ENCODE results near the gene TRMT44. TPM values are rescaled to one million over a fixed set of nuclear protein-coding genes. Genes with fewer than 3 reads are reported as not detected.
A peak's percentile ranks its signal among the peaks of the same experiment; 100 is the strongest.

The TRMT44 gene
- total and polyA plus RNA-seq, 2 of the 13 experiments (the other 11 are each of a cell fraction or from before 2014, with no cell fraction given): 5.8 to 8.6 TPM

DNA sequence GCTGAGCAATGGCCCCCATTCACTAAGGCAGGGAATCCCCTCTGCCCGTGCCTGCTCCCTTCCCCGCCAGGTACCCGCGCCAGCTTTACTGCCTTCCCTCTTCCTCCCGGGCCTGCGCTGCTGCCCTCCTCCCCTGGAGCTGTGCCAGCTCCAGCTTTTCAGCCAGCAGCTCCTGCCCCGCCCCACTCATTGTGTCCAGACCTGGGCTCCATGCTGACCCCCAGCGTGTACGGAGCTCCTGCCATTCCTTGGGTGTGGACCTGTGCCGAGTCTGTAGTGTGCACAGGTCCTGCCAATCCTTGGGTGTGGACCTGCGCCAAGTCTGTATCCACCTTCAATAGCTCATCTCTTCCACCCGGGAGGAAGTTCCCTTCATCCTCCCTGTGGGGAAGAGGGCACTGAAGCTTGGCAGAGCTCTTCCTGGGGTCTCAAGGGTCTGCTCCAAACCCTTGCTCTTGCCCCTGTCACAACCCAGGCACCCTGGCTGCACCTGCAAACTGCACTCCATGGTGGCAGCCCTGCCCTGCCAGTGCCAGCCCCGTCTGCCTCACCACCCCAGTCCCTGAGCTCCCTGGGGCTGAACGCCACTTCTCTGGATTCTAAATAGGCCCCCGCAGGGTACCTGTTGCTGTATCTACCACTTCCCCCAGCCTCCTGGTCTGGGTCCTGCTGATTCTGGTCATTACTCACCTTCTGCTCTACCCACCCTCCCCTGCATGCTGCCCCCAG, 63.9 kb downstream of the TRMT44 start:
- no peak overlapping the region for H2AFZ ChIP-seq (ENCODE audit: low read length)
- ATAC-seq: no peak; the same call in 2 of the 3 replicates
- no peak for TF ChIP-seq ZNF335 (CRISPR knock-in tag; IDR thresholded peaks at IDR 0.05)
- no peak for TF ChIP-seq ZNF891 (CRISPR knock-in tag; IDR thresholded peaks at IDR 0.05)
- no peak for TF ChIP-seq TARDBP (CRISPR knock-in tag; IDR thresholded peaks at IDR 0.05)
- no peak for TF ChIP-seq ZNF773 (CRISPR knock-in tag; IDR thresholded peaks at IDR 0.05; ENCODE audit: borderline replicate concordance)
- H3K36me3 ChIP-seq (replicated peaks in 1 of 2; ENCODE audit: control insufficient read depth in 1 of 2, insufficient read depth in 2 of 2, low read length in 2 of 2): no peaks in the 10 kb centered on the region
- ChIA-PET CTCF (ENCODE audit: low intra/inter-chr PET ratio, low total read pairs) (no interaction called here), POLR2A (no interaction called here)
- intact Hi-C loops (cut with micrococcal nuclease; ENCODE audit: unreplicated experiment): no loop called here
- peak; percentile 10 for DNase-seq (ENCODE audit: low spot score)
- in situ Hi-C loops (cut with HindIII; ENCODE audit: extremely low pct_ligation_motif_present, low pct_unique_long_range_greater_than_20kb): no loop called here
- no peak overlapping the region for H3K27ac ChIP-seq (ENCODE audit: extremely low read length, insufficient read depth, low read length)
- no peaks in the 10 kb centered on the region for H3K9me3 ChIP-seq (ENCODE audit: low read length)
- 22% methylated on average over 11 of the region's 15 CpGs for WGBS (ENCODE audit: low lambda C conversion rate)
- H3K4me2 ChIP-seq (ENCODE audit: low read depth, low read length): no peak overlapping the region
- peaks cover 8 to 46% of the 10 kb centered on the region in 2 experiments; a peak in 4 of 5 replicates for H3K27me3 ChIP-seq (ENCODE audit: control insufficient read depth in 1 of 2, insufficient read depth in 2 of 2, low read length in 2 of 2)
- no peaks in the 10 kb centered on the region for H3K79me2 ChIP-seq (ENCODE audit: insufficient read depth, low read length)
- H3K9ac ChIP-seq (ENCODE audit: insufficient read depth, low read depth, low read length): no peak overlapping the region
- no TSS peak for BruUV-seq (replicated peaks)
- no peak overlapping the region for H3K4me3 ChIP-seq (replicated peaks in 1 of 3; ENCODE audit: insufficient read depth in 1 of 3, low read depth in 2 of 3, low read length in 3 of 3)
- peaks cover 9% of the 10 kb centered on the region for H3K4me1 ChIP-seq (ENCODE audit: insufficient read depth, low read length)
- no peak for FAIRE-seq
- no peaks in the 10 kb centered on the region for H4K20me1 ChIP-seq (ENCODE audit: insufficient read depth, low read length)

- WGBS (ENCODE audit: low lambda C conversion rate): 0% methylated on average over 1 of the region's 7 CpGs
- ATAC-seq (no peak), FAIRE-seq (no peak), DNase-seq (ENCODE audit: low spot score) (no peak)
- BruUV-seq (replicated peaks): no TSS peak
- intact Hi-C loops (cut with micrococcal nuclease; ENCODE audit: unreplicated experiment): no loop called here
- no peaks in the 10 kb centered on the region for H3K36me3 ChIP-seq (replicated peaks in 1 of 2; ENCODE audit: control insufficient read depth in 1 of 2, insufficient read depth in 2 of 2, low read length in 2 of 2)
- TF ChIP-seq, protein P1, sequence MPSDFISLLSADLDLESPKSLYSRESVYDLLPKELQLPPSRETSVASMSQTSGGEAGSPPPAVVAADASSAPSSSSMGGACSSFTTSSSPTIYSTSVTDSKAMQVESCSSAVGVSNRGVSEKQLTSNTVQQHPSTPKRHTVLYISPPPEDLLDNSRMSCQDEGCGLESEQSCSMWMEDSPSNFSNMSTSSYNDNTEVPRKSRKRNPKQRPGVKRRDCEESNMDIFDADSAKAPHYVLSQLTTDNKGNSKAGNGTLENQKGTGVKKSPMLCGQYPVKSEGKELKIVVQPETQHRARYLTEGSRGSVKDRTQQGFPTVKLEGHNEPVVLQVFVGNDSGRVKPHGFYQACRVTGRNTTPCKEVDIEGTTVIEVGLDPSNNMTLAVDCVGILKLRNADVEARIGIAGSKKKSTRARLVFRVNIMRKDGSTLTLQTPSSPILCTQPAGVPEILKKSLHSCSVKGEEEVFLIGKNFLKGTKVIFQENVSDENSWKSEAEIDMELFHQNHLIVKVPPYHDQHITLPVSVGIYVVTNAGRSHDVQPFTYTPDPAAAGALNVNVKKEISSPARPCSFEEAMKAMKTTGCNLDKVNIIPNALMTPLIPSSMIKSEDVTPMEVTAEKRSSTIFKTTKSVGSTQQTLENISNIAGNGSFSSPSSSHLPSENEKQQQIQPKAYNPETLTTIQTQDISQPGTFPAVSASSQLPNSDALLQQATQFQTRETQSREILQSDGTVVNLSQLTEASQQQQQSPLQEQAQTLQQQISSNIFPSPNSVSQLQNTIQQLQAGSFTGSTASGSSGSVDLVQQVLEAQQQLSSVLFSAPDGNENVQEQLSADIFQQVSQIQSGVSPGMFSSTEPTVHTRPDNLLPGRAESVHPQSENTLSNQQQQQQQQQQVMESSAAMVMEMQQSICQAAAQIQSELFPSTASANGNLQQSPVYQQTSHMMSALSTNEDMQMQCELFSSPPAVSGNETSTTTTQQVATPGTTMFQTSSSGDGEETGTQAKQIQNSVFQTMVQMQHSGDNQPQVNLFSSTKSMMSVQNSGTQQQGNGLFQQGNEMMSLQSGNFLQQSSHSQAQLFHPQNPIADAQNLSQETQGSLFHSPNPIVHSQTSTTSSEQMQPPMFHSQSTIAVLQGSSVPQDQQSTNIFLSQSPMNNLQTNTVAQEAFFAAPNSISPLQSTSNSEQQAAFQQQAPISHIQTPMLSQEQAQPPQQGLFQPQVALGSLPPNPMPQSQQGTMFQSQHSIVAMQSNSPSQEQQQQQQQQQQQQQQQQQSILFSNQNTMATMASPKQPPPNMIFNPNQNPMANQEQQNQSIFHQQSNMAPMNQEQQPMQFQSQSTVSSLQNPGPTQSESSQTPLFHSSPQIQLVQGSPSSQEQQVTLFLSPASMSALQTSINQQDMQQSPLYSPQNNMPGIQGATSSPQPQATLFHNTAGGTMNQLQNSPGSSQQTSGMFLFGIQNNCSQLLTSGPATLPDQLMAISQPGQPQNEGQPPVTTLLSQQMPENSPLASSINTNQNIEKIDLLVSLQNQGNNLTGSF (CRISPR knock-in tag; IDR thresholded peaks at IDR 0.05): no peak
- TF ChIP-seq STAT5B (CRISPR knock-in tag; IDR thresholded peaks at IDR 0.05): no peak
- no peak for TF ChIP-seq CERS6 (CRISPR knock-in tag; IDR thresholded peaks at IDR 0.05)
- TF ChIP-seq SALL1 (CRISPR knock-in tag; IDR thresholded peaks at IDR 0.05): no peak
- no peak for TF ChIP-seq ZBTB43 (CRISPR knock-in tag; conservative IDR thresholded peaks at IDR 0.05)
- TF ChIP-seq NR2C2 (CRISPR knock-in tag; IDR thresholded peaks at IDR 0.05; ENCODE audit: borderline replicate concordance): no peak
- H3K9me3 ChIP-seq (ENCODE audit: low read length): no peaks in the 10 kb centered on the region
- H3K27ac ChIP-seq (ENCODE audit: extremely low read length, insufficient read depth, low read length): no peak overlapping the region
- no peak overlapping the region for H3K4me2 ChIP-seq (ENCODE audit: low read depth, low read length)
- H4K20me1 ChIP-seq (ENCODE audit: insufficient read depth, low read length): no peaks in the 10 kb centered on the region
- POLR2A ChIA-PET: no interaction called here
- CTCF ChIA-PET (ENCODE audit: low intra/inter-chr PET ratio, low total read pairs): no interaction called here
- H2AFZ ChIP-seq (ENCODE audit: low read length): no peak overlapping the region
- no peaks in the 10 kb centered on the region for H3K79me2 ChIP-seq (ENCODE audit: insufficient read depth, low read length)
- no peak overlapping the region for H3K9ac ChIP-seq (ENCODE audit: insufficient read depth, low read depth, low read length)
- peaks cover 9% of the 10 kb centered on the region for H3K4me1 ChIP-seq (ENCODE audit: insufficient read depth, low read length)
- peaks cover 9 to 50% of the 10 kb centered on the region in 2 experiments; a peak in 4 of 5 replicates for H3K27me3 ChIP-seq (ENCODE audit: control insufficient read depth in 1 of 2, insufficient read depth in 2 of 2, low read length in 2 of 2)
- no peak overlapping the region for H3K4me3 ChIP-seq (replicated peaks in 1 of 3; ENCODE audit: insufficient read depth in 1 of 3, low read depth in 2 of 3, low read length in 3 of 3)
- in situ Hi-C loops (cut with HindIII; ENCODE audit: extremely low pct_ligation_motif_present, low pct_unique_long_range_greater_than_20kb): no loop called here
Measured at GRCh38 chr4:8505229-8505628, 64.7 kb downstream of the TRMT44 start.
